ENCODE results near the gene GPR152.
"Not testable (repeated sequence)": the region's sequence is repeated elsewhere in the genome, so short reads cannot be mapped to it uniquely, and the experiment has no call there.

The GPR152 gene

DNA sequence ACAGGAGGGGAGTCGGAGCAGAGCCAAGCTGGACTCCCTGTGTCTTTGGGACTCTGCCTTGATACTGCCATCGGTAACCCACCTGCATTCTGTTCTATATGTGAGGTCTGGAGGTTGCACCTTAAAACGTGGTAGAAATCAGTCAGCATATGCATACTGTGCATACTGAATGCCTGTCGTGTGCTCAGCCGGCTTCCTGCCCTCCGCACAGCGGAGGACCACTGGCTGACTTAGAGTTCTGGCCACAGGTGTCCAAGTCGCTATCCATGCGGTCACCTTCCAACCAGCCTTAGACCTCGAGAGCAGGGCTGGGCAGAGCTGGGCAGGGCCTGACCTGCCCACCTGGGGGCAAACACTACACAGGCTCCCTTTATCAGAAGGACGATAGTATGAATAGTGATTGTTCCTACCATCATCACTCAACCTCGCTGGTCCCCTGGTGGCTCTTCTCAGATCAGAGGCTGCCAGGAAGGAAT lies 44.8 kb downstream of the GPR152 start:
- DNase-seq = no peak

DNA sequence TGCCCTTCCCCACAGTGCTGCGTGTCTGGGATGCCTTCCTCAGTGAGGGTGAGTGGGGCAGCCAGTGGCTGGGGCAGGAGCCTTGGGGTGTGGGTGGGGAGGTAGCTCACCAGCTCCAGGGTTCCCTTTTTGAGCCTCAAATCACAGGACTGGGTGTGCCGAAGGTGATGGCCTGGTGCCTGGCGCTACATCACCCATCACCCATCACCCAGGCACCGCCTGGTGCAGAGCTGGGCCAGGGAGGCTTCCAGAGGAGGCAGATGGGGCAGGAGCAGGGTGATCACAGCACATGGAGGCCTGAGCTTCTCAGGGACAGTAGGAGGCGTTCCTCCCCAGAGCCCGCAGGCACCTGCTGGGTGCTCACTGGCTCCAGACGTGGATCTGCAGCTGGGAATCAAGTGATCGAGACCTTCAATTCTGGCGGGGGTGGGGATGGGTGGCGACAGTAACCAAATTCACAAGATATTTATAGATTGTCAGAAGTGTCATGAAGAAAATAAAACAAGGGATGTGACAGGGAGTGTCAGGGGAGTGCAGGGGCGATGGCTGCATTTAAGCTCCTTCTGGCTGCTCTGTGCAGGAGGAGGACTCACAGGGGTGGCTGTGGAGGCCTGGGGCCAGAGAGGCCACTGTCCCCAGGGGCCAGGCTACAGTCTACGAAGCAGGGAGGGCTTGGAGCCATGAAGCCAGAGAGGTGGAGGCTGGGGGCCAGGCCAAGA lies 45.4 kb downstream of the GPR152 start:
- DNase-seq = no peak

DNA sequence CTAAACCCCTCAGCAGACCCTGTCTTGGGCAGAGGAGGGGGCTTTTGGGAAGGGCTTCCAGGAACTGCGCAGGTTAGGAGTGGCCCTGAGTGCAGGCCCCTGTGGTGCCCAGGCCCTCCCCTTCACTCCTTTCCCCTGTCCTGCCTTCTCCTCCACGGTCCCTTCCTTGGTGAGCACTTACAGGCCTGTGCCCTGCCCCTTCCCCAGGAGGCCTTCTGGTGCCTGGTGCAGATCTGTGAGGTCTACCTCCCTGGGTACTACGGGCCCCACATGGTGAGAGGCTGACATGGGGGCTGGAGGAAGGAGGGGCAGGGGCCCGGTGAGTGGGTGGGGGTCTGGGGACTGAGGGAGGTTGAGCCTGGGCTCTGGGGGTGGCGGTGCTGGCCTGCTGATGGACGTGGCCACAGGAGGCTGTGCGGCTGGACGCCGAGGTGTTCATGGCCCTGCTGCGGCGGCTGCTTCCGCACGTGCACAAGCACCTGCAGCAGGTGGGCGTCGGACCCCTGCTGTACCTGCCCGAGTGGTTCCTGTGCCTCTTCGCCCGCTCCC lies 46.0 kb downstream of the GPR152 start:
- DNase-seq = no peak

DNA sequence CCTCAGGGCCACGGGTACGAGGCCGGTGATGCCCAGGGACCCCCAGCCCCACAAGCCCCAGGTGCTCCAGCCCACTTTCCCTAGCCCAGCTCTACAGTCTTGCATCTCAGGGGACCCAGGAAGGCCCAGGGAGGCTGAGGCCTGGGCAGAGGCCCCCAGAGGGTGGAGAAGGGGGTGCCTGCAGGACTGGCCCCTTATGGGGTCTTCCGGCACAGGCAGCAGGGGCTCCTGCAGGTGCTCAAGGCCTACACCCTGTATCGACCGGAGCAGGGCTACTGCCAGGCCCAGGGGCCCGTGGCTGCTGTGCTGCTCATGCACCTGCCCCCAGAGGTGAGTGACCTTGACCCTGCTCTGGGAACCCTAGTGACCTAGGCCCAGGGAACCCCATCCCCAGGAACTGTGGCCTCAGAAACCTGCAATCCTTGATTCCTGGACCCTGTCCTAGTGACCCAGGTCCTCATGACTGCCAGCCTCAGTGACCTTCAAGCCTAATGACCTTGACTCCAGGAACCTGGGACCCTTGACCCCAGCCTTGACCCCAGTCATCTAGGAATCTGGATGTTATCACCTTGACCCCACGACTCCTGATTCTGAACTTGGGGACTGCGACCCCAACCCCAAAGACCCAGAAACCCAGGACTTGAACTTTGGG lies 46.7 kb downstream of the GPR152 start:
- no peak for DNase-seq

DNA sequence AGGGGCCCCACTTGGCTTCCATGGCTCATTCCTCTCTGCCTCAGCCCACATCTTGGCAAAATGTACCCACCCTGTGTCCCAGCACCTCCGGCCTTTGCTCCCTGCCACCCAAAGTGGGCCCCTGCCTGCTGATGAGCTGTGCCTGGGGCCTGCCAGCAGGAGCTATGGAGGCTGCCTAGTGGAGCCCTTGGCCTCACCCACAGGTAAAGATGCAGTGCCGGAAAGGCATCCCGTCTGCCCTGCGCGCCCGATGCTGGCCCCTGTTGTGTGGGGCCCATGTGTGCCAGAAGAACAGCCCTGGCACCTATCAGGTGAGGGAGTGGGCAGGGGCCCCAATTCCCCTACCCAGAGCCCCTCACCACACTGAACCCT lies 47.3 kb downstream of the GPR152 start:
- DNase-seq = no peak

DNA sequence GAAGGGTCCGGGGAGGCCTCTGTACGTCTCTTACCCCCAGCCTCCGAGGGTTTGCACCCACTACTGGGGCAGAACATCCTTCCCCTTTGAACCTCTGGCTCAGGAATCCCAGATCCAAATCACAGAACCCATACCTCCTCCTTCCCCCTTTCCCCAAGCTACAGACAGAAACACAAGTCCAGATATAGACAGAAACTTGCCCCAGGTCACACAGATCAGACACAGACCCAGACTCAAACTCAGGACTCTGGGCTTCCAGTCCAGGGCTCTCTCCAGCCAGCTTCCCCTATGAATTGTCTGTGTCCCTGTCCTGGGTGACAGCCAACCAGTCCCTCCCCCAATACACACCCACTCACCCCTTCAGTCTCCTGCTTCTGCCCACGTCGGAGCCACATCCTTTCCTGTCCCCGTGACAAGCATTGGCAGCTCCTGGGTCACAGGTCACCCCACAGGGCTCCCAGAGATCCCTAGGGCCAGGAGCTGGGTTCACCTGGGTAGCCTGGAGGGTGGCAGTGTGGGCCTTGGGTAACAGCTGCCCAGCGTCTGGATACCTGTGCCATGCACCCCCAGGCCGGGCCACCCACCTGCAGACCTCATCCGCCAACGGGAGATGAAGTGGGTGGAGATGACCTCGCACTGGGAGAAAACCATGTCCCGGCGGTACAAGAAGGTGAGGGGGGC lies 47.9 kb downstream of the GPR152 start:
- DNase-seq = peak; percentile 48

DNA sequence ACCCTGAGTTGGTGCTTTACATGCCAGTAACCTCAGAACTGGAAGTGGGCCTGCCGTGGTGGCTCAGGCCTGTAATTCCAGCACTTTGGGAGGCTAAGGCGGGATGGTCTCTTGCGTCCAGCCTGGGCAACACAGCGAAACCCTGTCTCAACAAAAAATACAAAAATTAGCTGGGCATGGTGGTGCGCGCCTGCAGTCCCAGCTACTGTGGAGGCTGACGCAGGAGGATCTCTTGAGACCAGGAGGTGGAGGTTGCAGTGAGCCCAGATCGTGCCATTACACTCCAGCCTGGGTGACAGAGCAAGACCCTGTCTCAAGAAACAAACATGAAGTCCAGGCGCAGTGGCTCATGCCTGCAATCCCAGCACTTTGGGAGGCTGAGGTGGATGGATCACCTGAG lies 49.4 kb downstream of the GPR152 start:
- not testable (repeated sequence) for DNase-seq

DNA sequence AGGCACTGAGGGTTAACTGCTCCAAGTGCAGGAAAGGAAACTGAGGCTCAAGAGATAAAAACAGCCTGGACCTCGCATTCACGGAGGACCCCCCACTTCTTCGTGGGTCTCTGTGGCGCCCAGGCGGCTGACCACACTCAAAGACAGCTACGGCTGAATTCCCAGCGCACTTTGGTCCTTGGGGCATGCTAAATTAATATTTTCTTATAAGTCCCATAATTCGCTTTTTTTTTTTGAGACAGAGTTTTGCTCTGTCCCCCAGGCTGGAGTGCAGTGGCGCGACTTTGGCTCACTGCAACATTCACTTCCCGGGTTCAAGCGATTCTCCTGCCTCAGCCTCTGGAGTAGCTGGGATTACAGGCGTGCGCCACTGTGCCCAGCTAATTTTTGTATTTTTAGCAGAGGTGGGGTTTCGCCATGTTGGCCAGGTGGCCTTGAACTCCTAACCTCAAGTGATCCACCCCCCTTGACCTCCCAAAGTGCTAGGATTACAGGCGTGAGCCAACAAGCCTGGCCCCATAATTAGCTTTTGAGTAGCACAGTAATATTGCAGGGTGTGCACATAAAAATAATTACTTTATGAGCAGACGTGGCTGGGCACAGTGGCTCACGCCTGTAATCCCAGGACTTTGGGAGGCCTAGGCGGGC lies 50.2 kb downstream of the GPR152 start:
- not testable (repeated sequence) for DNase-seq

DNA sequence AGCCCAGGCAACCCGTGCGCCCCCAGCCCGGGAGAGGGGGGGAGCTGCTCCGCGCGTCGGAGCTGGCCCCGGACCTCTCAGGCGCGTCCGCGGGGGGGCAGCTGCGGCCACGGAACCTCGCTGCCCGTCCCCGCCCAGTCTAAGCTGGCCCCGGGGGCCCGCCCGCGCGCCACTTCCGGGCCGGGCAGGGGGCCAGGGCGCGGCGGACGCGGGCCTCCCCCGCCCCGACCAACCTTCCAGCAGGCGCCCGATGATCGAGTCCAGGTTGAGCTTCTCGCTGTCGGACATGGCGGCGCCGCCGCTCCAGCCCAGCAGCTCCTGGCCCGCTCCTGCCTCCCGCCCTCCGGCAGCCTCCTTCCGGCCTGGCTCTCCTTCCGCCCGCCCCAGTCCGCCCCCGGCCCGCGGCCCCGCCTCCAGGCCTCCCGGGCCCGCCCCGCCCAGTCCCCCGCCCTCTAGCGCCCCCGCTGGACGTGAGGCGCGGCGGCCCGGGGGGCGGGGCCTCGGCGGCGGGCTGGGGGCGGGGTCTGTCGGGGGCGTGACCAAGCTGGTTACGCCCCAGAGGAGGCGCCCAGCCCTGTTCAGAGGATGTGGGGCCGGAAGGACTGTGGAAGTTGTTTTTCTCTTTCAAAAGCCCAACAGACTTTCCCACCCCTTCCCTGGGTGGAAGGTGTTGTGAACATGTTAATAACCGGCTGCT lies 50.9 kb downstream of the GPR152 start, which contains the start of gene PPP1CA:
PPP1CA (minus strand) TSS at position 364 of the 697 bp plus-strand sequence; CDS start at position 288, 76 bp downstream.
- DNase-seq = peak; percentile 97

All from right forelimb (tissue), 1 donor.